GM21717 (cell line): ENCODE data around the gene SSR1.

ENCODE experiments used
- ATAC-seq: cut with Tn5 transposase; IDR thresholded peaks from one replicate; pipeline ENCODE4 v1.9.1; 2021; ENCODE audit warnings: mild to moderate bottlenecking, moderate library complexity; ENCODE audit not compliant: unreplicated experiment

Gene SSR1

DNA sequence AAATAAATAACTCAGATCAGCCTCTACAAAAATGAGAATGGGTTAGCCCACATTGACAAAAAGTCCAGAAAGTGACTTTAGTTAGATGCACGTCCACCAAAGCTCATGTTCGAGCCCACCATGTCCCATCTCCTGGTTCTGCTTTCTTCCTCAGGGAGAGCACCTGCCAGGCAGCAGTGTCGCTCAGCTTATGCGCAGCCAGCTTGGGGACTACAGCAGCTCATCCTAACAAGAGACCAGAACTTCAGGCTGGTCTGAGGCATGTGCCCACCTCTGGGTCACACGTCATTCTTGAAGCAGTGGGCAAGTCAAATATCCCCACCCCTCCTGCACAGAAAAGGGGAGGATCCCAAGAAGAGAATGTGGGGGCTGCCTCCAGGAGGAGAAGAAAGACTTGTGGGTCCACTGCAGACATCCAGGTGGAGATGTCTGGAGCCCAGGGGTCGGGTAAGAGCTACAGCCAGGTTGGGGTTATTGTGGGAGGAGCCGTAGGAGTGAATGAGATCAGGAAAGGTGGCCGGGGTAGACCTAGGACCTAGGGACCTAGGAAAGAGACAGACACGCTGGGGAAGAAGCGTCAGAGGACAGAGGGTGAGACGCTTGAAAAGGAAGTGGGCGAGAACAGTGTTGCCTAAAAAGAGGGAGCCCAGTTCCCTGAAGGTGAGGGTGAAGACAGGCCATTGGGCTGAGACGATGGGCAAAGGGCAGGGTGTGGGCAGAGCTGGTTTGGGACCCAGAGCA is 52.5 kb downstream of the SSR1 start:
- no peak for ATAC-seq

GRCh38 chr6:7258231-7258763 is 54.7 kb downstream of the SSR1 start:
- no peak for ATAC-seq

GRCh38 chr6:7257521-7258230 is 55.3 kb downstream of the SSR1 start:
- no peak for ATAC-seq

DNA sequence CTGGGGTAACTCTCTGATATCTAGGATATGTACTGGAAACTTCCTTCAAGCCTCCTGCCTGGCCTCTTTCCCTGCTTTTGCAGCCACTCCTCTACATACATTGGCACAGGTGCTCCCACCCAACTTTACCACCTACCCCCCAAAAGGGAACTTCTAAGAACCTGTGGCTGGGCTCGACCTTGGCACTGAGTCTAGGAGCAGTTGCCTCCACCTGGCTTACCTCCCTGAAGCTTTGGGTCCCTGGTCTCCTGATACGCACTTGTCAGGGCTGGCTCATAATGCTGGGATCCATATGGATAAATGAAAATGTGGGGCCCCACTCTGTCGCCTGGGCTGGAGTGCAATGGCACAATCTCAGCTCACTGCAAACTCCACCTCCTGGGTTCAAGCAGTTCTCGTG is 56.2 kb downstream of the SSR1 start:
- ATAC-seq: no peak

GRCh38 chr6:7255918-7256317 is 57.1 kb downstream of the SSR1 start:
- no peak for ATAC-seq

- no peak for ATAC-seq
These were observed 57.8 kb downstream of the SSR1 start for GRCh38 chr6:7254980-7255835.

DNA sequence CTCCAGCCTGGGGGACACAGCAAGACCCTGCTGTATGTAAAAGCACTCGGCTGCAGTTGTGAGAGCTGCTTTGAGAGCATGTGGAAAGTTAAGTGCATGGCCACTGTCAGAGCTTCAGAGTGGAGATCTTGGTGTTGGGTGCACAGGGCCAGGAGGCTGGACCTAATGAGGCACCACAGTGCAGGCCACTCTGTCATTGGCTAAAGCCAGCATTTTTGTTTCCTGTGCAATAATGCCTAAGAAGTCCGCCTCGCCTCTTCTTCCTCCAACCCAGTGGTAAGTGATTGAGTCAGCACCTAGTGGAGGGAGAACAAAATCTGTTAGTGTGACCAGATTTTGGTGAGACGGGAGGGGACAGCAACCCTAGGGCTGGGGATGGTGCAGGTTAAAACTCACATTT is 60.6 kb downstream of the SSR1 start:
- no peak for ATAC-seq

DNA sequence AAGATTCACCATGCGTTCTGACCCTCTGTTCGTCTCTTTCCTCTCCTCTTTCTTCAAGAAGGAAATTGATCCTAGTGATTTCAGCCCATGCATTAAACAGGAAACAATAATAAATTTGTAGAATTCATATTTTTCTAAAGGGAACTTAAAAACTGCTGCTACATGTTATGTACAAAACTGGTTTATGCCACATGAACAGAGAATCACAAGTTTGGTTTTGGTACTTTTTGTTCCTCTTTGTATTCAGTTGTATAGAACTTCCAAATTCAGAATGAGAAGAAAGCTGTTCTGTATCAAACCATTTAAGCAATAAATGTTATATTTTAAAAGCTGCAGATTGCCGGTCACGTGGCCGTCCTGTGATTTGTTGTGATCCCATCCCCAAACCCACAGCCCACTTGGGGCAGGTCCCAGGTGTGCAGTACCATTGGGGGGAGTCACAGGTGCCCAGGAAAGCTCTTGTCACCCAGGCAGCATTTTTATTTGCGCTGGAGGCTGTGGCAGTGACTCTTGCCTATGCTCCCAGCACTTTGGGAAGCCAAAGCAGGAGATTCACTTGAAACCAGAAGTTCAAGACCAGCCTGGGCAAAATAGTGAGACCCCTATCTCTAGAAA is 61.2 kb downstream of the SSR1 start:
- no peak for ATAC-seq

- no peak for ATAC-seq
These were observed 62.2 kb downstream of the SSR1 start for GRCh38 chr6:7250812-7251211.

GRCh38 chr6:7249946-7250643 is 62.9 kb downstream of the SSR1 start:
- no peak for ATAC-seq

- ATAC-seq: no peak
These were observed 63.6 kb downstream of the SSR1 start for GRCh38 chr6:7249391-7249790.

- ATAC-seq: no peak
These were observed 65.2 kb downstream of the SSR1 start for GRCh38 chr6:7247828-7248227.

DNA sequence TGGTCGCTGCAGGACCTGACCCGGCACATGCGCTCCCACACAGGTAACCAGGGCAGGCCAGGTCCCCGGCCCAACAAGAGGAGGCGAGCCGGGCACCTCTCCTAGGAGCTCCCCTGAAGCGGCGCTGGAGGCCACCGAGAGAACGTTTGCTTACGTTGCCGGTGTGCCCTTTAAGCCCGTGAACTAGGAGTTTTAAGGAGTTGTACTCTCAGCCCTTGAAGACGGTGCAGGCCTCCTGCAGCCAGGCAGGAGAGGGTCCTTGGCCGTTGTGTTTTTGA is 65.9 kb downstream of the SSR1 start:
- ATAC-seq: no peak

DNA sequence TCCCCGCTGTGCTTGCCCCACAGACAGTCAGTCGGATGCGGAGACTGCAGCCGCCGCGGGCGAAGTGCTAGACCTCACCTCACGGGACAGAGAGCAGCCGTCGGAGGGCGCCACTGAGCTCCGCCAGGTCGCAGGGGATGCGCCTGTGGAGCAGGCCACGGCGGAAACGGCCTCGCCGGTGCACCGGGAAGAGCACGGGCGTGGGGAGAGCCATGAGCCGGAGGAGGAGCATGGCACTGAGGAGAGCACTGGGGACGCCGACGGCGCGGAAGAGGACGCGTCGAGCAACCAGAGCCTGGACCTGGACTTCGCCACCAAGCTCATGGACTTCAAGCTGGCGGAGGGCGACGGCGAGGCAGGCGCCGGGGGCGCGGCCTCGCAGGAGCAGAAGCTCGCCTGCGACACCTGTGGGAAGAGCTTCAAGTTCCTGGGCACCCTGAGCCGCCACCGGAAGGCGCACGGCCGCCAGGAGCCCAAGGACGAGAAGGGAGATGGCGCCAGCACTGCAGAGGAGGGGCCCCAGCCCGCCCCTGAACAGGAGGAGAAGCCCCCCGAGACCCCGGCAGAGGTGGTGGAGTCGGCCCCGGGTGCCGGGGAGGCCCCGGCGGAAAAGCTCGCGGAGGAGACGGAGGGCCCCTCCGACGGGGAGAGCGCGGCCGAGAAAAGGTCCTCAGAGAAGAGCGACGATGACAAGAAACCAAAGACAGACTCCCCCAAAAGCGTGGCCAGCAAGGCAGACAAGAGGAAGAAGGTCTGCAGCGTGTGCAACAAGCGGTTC is 66.4 kb downstream of the SSR1 start:
- ATAC-seq: no peak

DNA sequence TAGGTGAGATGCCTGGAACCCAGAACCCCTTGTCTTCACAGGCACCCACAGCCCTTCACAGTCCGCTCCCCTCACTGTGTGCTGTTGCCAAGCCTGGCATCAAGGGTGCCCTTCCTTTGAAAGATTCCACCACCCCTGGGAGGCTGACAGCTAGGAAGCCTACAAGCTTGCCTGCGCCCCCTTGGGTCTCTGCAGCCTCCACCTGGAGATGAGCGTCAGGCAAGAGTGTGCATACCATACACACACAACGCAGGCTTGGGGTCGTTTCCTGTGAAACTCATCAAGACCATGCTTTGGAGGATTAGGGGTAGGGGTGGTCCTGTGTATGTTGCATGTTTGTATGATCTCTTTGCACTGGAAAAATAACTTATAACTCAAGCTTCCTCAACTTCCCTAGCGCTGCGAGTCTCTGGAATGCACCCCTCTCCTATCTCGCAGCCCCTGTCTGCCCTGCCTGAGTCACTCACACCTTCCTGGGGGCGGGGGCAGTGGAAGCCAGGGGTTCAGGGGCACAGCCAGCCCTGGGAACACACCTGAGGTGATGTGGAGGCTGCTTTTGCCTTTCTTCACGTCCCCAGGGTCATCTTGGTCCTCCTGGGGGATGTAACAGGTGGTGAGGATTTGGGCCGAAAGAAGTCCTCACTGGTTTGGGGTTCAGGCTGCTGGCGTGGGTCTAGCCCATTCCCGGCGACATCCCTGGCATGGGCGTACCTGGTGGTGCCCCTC is 67.2 kb downstream of the SSR1 start:
- no peak for ATAC-seq

GRCh38 chr6:7243179-7243981 is 69.6 kb downstream of the SSR1 start:
- no peak for ATAC-seq

DNA sequence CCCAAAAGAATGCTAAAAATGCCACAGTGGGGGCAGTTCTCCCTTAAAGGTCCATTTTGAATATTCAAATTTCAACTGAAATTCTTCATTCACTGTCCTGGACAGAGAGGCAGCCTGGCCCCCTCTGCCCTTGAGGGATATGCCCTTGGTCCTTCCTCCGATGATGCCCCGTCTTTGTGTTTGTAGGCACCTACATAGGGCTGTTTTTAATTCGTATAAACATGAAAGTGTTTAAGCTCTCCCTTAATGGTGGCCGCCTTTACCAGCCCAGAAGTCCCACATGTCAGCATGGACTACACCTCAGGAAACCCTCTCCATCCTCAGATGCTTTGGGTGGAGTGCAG is 70.2 kb downstream of the SSR1 start:
- ATAC-seq: no peak
